Measurements from ENCODE around the gene MGAT3. TPM values are rescaled to one million over a fixed set of nuclear protein-coding genes. Genes with fewer than 3 reads are reported as not detected.
A peak's percentile ranks its signal among the peaks of the same experiment; 100 is the strongest.
"Not testable (repeated sequence)": the region's sequence is repeated elsewhere in the genome, so short reads cannot be mapped to it uniquely, and the experiment has no call there.

Gene MGAT3
- total and polyA plus RNA-seq, 8 donors = 0.89 to 12.0 (median 1.6) TPM

GRCh38 chr22:39519681-39520225 is 62.9 kb downstream of the MGAT3 start:
- intact Hi-C loops (cut with DNase I; ENCODE audit: low total_unique reads) = loop anchor here (10.0 kb wide), 1 partner anchor 115 kb away; no protein-coding TSS in a partner anchor
- peaks cover 40 to 55% (median 51%) of the 10 kb centered on the region in 4 donors for H3K4me1 ChIP-seq
- H3K36me3 ChIP-seq = peaks cover 44 to 67% (median 66%) of the 10 kb centered on the region in 4 donors
- WGBS, 5 donors = 0% methylated on average over 19 to 47 of the region's 47 CpGs
- TF ChIP-seq EP300 (IDR thresholded peaks at IDR 0.05) (no peak), CTCF (IDR thresholded peaks at IDR 0.05) (peak in 3 of 7 experiments; percentile 12 to 31 (median 28)), POLR2A (IDR thresholded peaks at IDR 0.05) (peak in 1 of 4 donors; percentile 63), POLR2AphosphoS5 (IDR thresholded peaks at IDR 0.05) (peak; percentile 43 to 75 (median 61))
- peak overlapping the region; percentile 98 to 100 (median 99) for H3K27ac ChIP-seq
- peak overlapping the region; percentile 95 to 100 (median 98) for H3K4me3 ChIP-seq
- no peaks in the 10 kb centered on the region for H3K9me3 ChIP-seq
- peak; percentile 98 to 100 for DNase-seq
- H3K27me3 ChIP-seq = no peaks in the 10 kb centered on the region

GRCh38 chr22:39520226-39521105 is 63.7 kb downstream of the MGAT3 start, which contains the start of gene ATF4:
Gene ATF4, plus strand, starts transcription at chr22:39520562. Its CDS starts 884 bp downstream, at chr22:39521446.
- H3K9me3 ChIP-seq = no peaks in the 10 kb centered on the region
- peak; percentile 93 to 95 for DNase-seq
- no peaks in the 10 kb centered on the region for H3K27me3 ChIP-seq
- peaks cover 41 to 62% (median 58%) of the 10 kb centered on the region in 4 donors for H3K4me1 ChIP-seq
- intact Hi-C loops (cut with DNase I; ENCODE audit: low total_unique reads) = no loop called here
- H3K36me3 ChIP-seq = peaks cover 37 to 67% (median 65%) of the 10 kb centered on the region in 4 donors
- TF ChIP-seq POLR2A (IDR thresholded peaks at IDR 0.05) (peak in 2 of 4 donors; percentile 86 to 96), CTCF (IDR thresholded peaks at IDR 0.05) (no peak), EP300 (IDR thresholded peaks at IDR 0.05) (no peak), POLR2AphosphoS5 (IDR thresholded peaks at IDR 0.05) (peak; percentile 79 to 99 (median 98))
- H3K27ac ChIP-seq = peak within 1 kb of the TSS; percentile 98 to 100 (median 99)
- WGBS, 5 donors = 0 to 1% (median 0%) methylated on average over 48 to 86 of the region's 86 CpGs
- H3K4me3 ChIP-seq = peak within 1 kb of the TSS; percentile 95 to 100 (median 98)

GRCh38 chr22:39521106-39521885 is 64.5 kb downstream of the MGAT3 start:
- peak overlapping the region; percentile 98 to 100 (median 99) for H3K27ac ChIP-seq
- H3K27me3 ChIP-seq; DNase-seq; intact Hi-C loops (cut with DNase I; ENCODE audit: low total_unique reads); H3K9me3 ChIP-seq: not testable (repeated sequence)
- WGBS, 5 donors = 1 to 2% (median 1%) methylated on average over 25 to 28 of the region's 28 CpGs
- H3K36me3 ChIP-seq = peaks cover 37 to 64% (median 58%) of the 10 kb centered on the region in 4 donors
- peak overlapping the region; percentile 95 to 100 (median 98) for H3K4me3 ChIP-seq
- H3K4me1 ChIP-seq = peaks cover 41 to 70% (median 66%) of the 10 kb centered on the region in 4 donors

- 2 to 12% (median 8%) methylated on average over 3 to 5 of the region's 5 CpGs for WGBS, 5 donors
- H3K27ac ChIP-seq = peak overlapping the region in 4 of 5 donors; percentile 98 to 100 (median 99)
- H3K9me3 ChIP-seq; intact Hi-C loops (cut with DNase I; ENCODE audit: low total_unique reads); H3K27me3 ChIP-seq; DNase-seq: not testable (repeated sequence)
- peaks cover 41 to 77% (median 73%) of the 10 kb centered on the region in 4 donors for H3K4me1 ChIP-seq
- H3K4me3 ChIP-seq = peak overlapping the region; percentile 95 to 100 (median 98)
- H3K36me3 ChIP-seq = peaks cover 37 to 56% (median 51%) of the 10 kb centered on the region in 4 donors
Measured at GRCh38 chr22:39522091-39522490, 65.3 kb downstream of the MGAT3 start.
